ENCODE measurements around the gene TRAPPC14.

TRAPPC14 gene

DNA sequence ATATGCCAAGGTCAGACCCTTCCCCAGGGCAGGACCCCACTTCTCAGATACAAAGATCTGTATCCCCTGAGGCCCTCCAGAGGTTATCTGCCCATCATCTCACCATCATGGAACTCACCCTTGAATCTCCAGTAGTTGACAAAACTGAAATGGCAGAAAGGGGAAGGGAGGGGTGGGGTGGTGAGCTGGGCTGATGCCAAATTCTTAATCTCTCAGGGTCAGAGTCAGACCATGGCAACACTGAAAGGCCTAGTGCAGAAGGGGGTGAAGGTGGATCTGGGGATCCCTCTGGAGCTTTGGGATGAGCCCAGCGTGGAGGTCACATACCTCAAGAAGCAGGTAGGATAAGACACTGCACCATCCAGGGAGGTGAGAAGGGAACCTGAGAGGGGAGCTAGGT, 36.0 kb downstream of the TRAPPC14 start:
- ATAC-seq, result no peak

DNA sequence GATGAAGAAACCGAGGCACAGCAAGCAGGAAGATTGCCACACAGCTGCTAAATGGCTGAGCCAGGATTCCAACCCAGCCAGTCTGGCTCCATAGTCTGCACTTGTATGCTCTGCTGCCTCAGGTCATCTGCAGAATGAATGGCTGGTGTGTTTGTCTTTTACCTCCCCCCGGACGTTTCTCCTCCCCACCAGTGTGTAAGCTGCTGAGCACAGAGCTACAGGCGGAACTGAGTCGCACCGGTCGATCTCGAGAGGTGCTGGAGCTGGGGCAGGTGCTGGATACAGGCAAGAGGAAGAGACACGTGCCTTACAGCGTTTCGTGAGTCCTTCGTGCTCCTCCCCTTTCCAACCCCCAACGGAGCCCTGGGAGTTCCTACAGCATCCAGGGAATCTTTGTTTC, 36.5 kb downstream of the TRAPPC14 start:
- ATAC-seq, result no peak

GRCh38 chr7:100120733-100121036, 37.8 kb downstream of the TRAPPC14 start:
- ATAC-seq, result no peak

- ATAC-seq, result peak; percentile 55 to 68
Measured at GRCh38 chr7:100119970-100120732, 38.4 kb downstream of the TRAPPC14 start.

DNA sequence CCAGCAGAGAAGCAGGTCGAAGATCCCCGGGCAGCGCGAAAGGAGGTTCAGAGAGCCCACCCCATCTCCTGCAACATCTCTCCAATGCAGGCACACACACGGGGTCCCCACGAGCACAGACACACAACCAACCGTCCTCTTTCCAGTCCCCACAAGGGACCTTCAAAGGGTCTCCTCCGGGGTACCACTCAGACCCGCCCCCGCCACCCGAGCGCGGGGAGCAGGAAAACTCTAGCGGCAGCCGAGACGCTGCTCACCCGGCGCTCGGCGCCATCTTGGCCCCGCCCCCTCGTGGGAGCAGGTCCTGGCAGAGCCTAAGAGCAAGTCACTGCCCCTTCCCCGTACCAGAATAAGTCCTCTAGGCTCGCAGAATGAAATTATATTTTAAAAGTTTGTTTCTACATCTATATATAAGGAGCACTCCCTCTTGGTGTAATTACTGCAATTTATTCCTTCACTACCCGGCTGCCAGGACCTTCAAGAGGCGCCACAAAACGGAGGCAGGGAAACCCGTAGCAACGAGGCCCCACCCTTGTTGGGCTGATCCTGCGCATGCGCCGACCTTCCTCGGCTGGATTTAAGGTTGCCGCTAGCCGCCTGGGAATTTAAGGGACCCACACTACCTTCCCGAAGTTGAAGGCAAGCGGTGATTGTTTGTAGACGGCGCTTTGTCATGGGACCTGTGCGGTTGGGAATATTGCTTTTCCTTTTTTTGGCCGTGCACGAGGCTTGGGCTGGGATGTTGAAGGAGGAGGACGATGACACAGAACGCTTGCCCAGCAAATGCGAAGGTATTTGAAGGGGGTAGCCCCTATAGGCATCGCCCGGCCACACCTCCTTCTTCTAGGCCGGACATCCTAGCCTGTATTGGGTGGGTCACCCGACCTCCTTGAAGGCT, 39.2 kb downstream of the TRAPPC14 start, which contains the start of the genes CNPY4 and TAF6:
Gene CNPY4 (plus strand): TSS at position 563 of the 898 bp plus-strand sequence. CDS start 111 bp downstream, at position 674.
Gene TAF6 (minus strand): TSS at position 287 of the 898 bp plus-strand sequence. CDS start 5,149 bp downstream, outside the sequence.
- peak; percentile 78 to 80 for ATAC-seq

GRCh38 chr7:100118388-100119071, 40.0 kb downstream of the TRAPPC14 start:
- no peak for ATAC-seq

DNA sequence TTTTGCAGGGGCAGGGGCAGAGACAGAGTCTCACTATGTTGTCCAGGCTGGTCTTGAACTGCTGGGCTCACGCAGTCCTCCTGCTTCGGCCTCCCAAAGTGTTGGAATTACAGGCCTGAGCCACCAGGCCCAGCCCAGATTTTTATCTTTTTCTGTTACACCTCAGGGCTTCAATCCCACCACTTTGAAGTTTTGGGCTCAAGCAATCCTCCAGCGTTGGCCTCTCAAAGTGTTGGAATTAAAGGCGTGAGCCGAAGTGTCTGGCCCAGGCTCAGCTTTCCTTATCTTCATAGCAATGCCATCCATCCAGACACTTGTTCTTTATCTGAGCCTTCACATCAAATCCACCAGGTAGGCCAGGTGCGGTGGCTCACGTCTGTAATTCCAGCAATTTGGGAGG, 43.5 kb downstream of the TRAPPC14 start:
- ATAC-seq, result no peak

DNA sequence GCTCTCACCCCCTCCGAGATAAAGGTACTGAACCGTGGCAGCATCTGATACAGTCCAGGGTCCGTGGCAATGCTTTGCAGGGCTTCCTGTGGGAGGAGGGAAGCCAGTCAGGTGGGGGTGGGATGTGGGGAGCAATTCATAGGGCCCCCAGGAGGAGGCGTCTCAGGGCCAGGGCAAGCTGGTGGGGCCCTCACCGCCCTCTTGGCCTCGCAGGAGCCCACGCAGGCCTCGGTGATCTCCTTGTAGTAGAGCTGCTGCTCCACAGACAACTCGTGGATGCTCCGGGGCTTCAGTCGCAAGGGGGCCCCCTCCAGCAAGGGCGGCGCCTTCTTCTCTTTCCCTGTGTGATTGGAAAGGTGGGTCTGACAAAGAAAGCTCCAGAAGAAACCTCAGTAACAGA, 46.6 kb downstream of the TRAPPC14 start:
- ATAC-seq, result no peak

GRCh38 chr7:100111156-100111555, 47.4 kb downstream of the TRAPPC14 start:
- no peak for ATAC-seq

DNA sequence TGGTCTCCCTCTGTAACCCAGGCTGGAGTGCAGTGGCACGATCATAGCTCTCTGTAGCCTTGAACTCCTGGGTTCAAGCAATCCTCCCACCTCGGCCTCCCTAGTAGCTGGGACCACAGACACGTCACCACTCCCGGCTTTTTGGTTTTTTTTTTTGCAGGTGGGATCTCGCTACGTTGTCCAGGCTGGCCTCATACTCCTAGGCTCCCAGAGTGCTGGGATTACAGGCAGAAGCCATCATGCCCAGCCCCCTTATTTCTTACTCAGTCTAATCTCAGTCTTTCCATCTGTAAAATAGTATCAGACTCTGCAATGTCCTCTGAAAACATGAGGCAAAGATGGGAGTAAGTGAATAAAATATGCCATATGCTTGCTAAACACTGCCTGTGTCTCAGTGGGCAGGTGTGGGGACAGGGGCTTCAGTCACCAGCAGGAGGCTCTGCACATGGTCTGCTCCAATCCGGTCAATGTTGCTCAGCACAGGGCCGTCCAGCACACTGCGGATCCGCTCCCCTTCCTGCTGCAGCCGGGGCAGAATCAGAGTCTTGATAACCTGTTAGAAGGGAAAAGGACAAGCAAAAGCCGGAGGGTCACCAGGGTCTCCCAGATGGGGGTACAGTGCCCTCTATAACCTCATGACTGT, 48.9 kb downstream of the TRAPPC14 start:
- ATAC-seq, result no peak

- no peak for ATAC-seq
Measured at GRCh38 chr7:100107890-100108289, 50.6 kb downstream of the TRAPPC14 start.

DNA sequence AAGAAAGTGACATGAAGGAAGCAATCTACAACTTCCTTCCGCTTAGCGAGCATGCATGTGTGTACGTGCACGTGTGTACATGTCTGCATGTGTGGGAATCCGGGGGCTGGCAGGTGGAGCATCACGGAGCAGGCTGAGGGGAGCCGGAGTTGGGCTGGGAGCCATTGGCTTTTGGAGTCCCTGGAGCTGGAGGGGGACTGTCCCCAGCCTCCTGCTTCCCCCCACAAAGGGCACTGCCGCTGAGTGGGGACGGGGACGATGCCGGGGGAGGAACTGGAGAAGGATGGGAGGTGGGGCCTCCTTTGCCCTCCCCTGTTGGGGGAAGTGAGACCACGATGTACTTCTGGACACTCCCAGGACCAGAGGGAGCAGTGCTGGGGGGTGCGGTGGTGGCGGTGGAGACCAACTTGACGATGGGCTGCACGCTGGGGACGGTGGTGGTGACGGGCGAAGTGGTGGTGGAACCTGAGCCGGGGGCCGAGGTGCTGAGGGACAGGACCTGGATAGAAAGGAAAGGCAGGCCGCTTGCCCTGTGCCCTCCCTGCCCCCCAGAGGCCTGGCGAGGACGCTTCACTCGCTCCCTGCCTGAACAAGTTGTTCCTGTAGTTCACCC, 51.3 kb downstream of the TRAPPC14 start:
- ATAC-seq, result no peak

DNA sequence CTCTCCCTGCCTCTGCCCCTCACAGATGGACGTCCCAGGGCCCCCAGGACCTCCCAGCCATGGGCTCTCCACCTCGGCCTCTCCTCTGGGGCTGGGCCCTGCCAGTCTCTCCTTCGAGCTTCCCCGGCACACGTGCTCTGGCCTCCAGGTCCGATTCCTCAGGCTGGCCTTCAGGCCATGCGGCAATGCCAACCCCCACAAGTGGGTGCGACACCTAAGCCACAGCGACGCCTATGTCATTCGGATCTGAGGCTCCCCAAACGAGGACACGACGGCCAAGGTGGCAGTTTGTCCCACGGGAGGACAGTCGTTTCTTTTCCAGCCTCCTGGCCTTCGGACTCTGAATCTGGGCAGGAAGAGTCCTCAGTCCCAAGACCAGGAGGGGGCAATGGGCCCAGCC, 51.9 kb downstream of the TRAPPC14 start:
- ATAC-seq, result no peak

DNA sequence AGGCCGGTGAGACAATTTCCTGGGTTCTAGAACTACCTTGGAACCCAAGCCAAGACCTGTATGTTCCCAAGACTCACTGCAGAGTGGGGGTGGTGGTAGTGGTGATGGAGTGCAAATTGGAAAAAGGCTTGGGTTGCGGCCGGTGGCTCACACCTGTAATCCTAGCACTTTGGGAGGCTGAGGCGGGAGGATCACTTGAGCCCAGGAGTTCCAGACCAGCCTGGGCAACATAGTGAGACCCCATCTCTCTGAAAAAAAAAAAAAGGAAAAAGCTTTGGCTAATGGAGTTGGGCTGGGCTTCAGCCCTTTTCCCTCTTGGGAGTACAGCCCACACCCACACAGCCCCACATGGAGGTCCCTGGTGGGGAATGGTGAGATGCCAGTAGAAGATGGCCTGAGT, 53.0 kb downstream of the TRAPPC14 start:
- ATAC-seq, result no peak
